PFSK-1 (cell line): ENCODE results near the gene AKAP14.

Experiments
- FOXP2 ChIP-seq: optimal IDR thresholded peaks from 2 replicates; pipeline ENCODE3; 2011; ENCODE audit warnings: borderline replicate concordance, control low read depth, inconsistent platforms; ENCODE audit not compliant: insufficient read depth; ENCODE audit errors: extremely low read length, extremely low read depth
- POLR2AphosphoS5 ChIP-seq: IDR thresholded peaks from 2 replicates; pipeline ENCODE4 v1.6.1; 2012; ENCODE audit warnings: low read depth, mild to moderate bottlenecking, control low read depth, low read length, moderate library complexity
- REST ChIP-seq, 2 experiments: IDR thresholded peaks; 2 replicates each; pipeline versions ENCODE4 v1.6.1 to v1.8.0; 2011 to 2012; ENCODE audit warnings: low read depth in 2 of 2, low read length in 2 of 2, control low read depth in 1 of 2, inconsistent platforms in 1 of 2, mild to moderate bottlenecking in 1 of 2, moderate library complexity in 1 of 2; ENCODE audit not compliant: insufficient read depth in 1 of 2
- SIN3A ChIP-seq: IDR thresholded peaks from 2 replicates; pipeline ENCODE4 v1.6.1; 2012; ENCODE audit warnings: mild to moderate bottlenecking, low read length, moderate library complexity, borderline replicate concordance; ENCODE audit not compliant: insufficient read depth
- TAF1 ChIP-seq: IDR thresholded peaks from 2 replicates; pipeline ENCODE4 v1.6.1; 2012; ENCODE audit warnings: low read length, control low read depth, borderline replicate concordance; ENCODE audit not compliant: insufficient read depth

Gene AKAP14

GRCh38 chrX:119871245-119871598 is 24.5 kb upstream of the AKAP14 start:
- TF ChIP-seq TAF1 (no peak), POLR2AphosphoS5 (no peak), REST (IDR thresholded peaks at IDR 0.05; ENCODE audit: insufficient read depth in 1 of 2, low read depth in 2 of 2, low read length in 2 of 2) (no peak), SIN3A (no peak), FOXP2 (no peak)

GRCh38 chrX:119871599-119872395 is 23.9 kb upstream of the AKAP14 start, which contains the start of the genes NDUFA1 and RNF113A:
Gene NDUFA1, plus strand, starts transcription at chrX:119871832. Its CDS starts 80 bp downstream, at chrX:119871912.
Gene RNF113A, minus strand, starts transcription at chrX:119871733. Its CDS starts 120 bp downstream, at chrX:119871613.
- 0 out of 4 replicates have a peak, but pooled peaks of 1 of the 2 experiments have one; percentile 48 for TF ChIP-seq REST (IDR thresholded peaks at IDR 0.05; ENCODE audit: insufficient read depth in 1 of 2, low read depth in 2 of 2, low read length in 2 of 2)
- no peak for TF ChIP-seq SIN3A
- peak; percentile 89 for TF ChIP-seq POLR2AphosphoS5
- peak; percentile 91 for TF ChIP-seq TAF1
- TF ChIP-seq FOXP2: peak; percentile 57

- TF ChIP-seq REST (IDR thresholded peaks at IDR 0.05; ENCODE audit: insufficient read depth in 1 of 2, low read depth in 2 of 2, low read length in 2 of 2) (no peak), FOXP2 (no peak), SIN3A (no peak), POLR2AphosphoS5 (no peak)
These were observed 17.0 kb upstream of the AKAP14 start for GRCh38 chrX:119878740-119879139.

- TF ChIP-seq FOXP2: no peak
- no peak for TF ChIP-seq REST (IDR thresholded peaks at IDR 0.05; ENCODE audit: insufficient read depth in 1 of 2, low read depth in 2 of 2, low read length in 2 of 2)
- no peak for TF ChIP-seq POLR2AphosphoS5
- TF ChIP-seq SIN3A: no peak
- TF ChIP-seq TAF1: no peak
These were observed 15.6 kb upstream of the AKAP14 start for GRCh38 chrX:119880076-119880475.
